Ishikawa (cell line): Measurements from ENCODE around the gene CD63.

Experiments used
- CEBPB ChIP-seq: IDR thresholded peaks from 2 replicates; pipeline ENCODE4 v1.6.1; 2012
- CREB1 ChIP-seq: IDR thresholded peaks from 2 replicates; pipeline ENCODE4 v1.6.1; 2012; ENCODE audit warnings: low read depth
- EGR1 ChIP-seq: IDR thresholded peaks from 2 replicates; pipeline ENCODE4 v1.6.1; 2012
- EP300 ChIP-seq: IDR thresholded peaks from 2 replicates; pipeline ENCODE4 v1.6.1; 2012; ENCODE audit warnings: borderline replicate concordance
- MAX ChIP-seq: IDR thresholded peaks from 2 replicates; pipeline ENCODE4 v1.6.1; 2012
- NFIC ChIP-seq: IDR thresholded peaks from 2 replicates; pipeline ENCODE4 v1.6.1; 2012
- RAD21 ChIP-seq: IDR thresholded peaks from 2 replicates; pipeline ENCODE4 v1.6.1; 2012; ENCODE audit warnings: low read depth
- REST ChIP-seq: IDR thresholded peaks from 2 replicates; pipeline ENCODE4 v1.6.1; 2012; ENCODE audit warnings: low read depth, mild to moderate bottlenecking
- TAF1 ChIP-seq: IDR thresholded peaks from 2 replicates; pipeline ENCODE4 v1.6.1; 2012; ENCODE audit warnings: low read depth, mild to moderate bottlenecking
- TCF12 ChIP-seq: IDR thresholded peaks from 2 replicates; pipeline ENCODE4 v1.6.1; 2012; ENCODE audit warnings: low read depth
- TEAD4 ChIP-seq: IDR thresholded peaks from 2 replicates; pipeline ENCODE4 v1.6.1; 2012
- USF1 ChIP-seq: IDR thresholded peaks from 2 replicates; pipeline ENCODE4 v1.6.1; 2012
- YY1 ChIP-seq: IDR thresholded peaks from 2 replicates; pipeline ENCODE4 v1.6.1; 2012; ENCODE audit warnings: low read depth
- ZBTB7A ChIP-seq: IDR thresholded peaks from 2 replicates; pipeline ENCODE4 v1.6.1; 2012; ENCODE audit warnings: low read depth

Gene CD63

GRCh38 chr12:55725556-55725955, 3.3 kb downstream of the CD63 start:
- TF ChIP-seq REST (no peak), EGR1 (no peak), TAF1 (no peak), YY1 (no peak), EP300 (no peak), CREB1 (no peak), TCF12 (no peak)

GRCh38 chr12:55724940-55725309, 3.9 kb downstream of the CD63 start:
- TF ChIP-seq TCF12: no peak
- TF ChIP-seq CREB1: no peak
- no peak for TF ChIP-seq TAF1
- TF ChIP-seq YY1: no peak
- TF ChIP-seq USF1: no peak
- TF ChIP-seq REST: no peak
- no peak for TF ChIP-seq EGR1
- TF ChIP-seq MAX: no peak
- TF ChIP-seq ZBTB7A: no peak
- no peak for TF ChIP-seq EP300
- TF ChIP-seq CEBPB: no peak
- TF ChIP-seq RAD21: no peak
- TF ChIP-seq NFIC: no peak

GRCh38 chr12:55724226-55724939, 4.4 kb downstream of the CD63 start:
- TF ChIP-seq YY1: no peak
- no peak for TF ChIP-seq TCF12
- TF ChIP-seq RAD21: peak; percentile 79
- TF ChIP-seq ZBTB7A: no peak

GRCh38 chr12:55723516-55724225, 5.1 kb downstream of the CD63 start:
- no peak for TF ChIP-seq EP300
- no peak for TF ChIP-seq REST
- TF ChIP-seq RAD21: no peak
- TF ChIP-seq USF1: no peak
- TF ChIP-seq MAX: no peak
- no peak for TF ChIP-seq YY1
- TF ChIP-seq TEAD4: no peak
- TF ChIP-seq ZBTB7A: no peak

GRCh38 chr12:55722948-55723347, 5.9 kb downstream of the CD63 start:
- TF ChIP-seq NFIC: no peak
